LNCAP (cell line): Measurements from ENCODE around the gene GUCY1A1.

Source experiments
- TF ChIP-seq, protein P1 (sequence below): fragments of 450-650 bp; IDR thresholded peaks from 2 replicates; pipeline ENCODE4 v1.5.1; 2017; ENCODE audit warnings: mild to moderate bottlenecking

The GUCY1A1 gene, protein sequence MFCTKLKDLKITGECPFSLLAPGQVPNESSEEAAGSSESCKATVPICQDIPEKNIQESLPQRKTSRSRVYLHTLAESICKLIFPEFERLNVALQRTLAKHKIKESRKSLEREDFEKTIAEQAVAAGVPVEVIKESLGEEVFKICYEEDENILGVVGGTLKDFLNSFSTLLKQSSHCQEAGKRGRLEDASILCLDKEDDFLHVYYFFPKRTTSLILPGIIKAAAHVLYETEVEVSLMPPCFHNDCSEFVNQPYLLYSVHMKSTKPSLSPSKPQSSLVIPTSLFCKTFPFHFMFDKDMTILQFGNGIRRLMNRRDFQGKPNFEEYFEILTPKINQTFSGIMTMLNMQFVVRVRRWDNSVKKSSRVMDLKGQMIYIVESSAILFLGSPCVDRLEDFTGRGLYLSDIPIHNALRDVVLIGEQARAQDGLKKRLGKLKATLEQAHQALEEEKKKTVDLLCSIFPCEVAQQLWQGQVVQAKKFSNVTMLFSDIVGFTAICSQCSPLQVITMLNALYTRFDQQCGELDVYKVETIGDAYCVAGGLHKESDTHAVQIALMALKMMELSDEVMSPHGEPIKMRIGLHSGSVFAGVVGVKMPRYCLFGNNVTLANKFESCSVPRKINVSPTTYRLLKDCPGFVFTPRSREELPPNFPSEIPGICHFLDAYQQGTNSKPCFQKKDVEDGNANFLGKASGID

DNA sequence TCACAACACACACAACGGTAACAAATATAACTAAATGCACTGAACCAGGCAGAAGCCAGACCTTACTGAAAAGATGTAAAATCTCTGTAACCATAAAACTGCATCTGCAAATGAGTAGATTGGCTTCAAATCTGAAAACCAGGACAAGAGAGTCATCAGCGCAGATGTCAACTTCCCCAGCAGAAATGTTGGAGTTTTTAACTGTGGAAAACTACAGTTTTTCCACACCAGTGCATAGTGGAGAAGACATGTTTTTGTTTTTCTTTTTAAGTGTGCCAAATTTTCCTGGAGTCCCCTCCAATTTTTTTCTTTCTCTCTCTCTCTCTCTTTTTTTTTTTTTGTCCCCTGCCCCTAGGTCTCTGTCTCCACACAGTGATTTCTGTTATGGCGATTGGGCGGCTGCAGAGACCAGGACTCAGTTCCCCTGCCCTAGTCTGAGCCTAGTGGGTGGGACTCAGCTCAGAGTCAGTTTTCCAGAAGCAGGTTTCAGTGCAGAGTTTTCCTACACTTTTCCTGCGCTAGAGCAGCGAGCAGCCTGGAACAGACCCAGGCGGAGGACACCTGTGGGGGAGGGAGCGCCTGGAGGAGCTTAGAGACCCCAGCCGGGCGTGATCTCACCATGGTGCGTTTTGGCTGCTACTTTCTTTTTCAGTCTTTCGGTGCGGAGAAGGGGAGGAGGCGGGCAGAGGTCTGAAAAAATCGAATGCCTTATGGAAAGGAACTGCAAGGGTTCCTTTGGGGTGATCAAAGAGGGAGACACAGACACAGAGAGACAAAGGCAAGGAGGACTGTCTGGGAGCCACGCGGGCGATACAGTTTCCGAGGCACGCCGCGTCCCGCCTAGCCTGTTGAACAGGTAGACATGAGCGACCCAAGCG is at the start of gene GUCY1A1:
Gene GUCY1A1 (plus strand): TSS at position 505 of the 878 bp plus-strand sequence. CDS start 30,020 bp downstream, outside the sequence.
- TF ChIP-seq, protein P1, sequence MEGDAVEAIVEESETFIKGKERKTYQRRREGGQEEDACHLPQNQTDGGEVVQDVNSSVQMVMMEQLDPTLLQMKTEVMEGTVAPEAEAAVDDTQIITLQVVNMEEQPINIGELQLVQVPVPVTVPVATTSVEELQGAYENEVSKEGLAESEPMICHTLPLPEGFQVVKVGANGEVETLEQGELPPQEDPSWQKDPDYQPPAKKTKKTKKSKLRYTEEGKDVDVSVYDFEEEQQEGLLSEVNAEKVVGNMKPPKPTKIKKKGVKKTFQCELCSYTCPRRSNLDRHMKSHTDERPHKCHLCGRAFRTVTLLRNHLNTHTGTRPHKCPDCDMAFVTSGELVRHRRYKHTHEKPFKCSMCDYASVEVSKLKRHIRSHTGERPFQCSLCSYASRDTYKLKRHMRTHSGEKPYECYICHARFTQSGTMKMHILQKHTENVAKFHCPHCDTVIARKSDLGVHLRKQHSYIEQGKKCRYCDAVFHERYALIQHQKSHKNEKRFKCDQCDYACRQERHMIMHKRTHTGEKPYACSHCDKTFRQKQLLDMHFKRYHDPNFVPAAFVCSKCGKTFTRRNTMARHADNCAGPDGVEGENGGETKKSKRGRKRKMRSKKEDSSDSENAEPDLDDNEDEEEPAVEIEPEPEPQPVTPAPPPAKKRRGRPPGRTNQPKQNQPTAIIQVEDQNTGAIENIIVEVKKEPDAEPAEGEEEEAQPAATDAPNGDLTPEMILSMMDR, result no peak

DNA sequence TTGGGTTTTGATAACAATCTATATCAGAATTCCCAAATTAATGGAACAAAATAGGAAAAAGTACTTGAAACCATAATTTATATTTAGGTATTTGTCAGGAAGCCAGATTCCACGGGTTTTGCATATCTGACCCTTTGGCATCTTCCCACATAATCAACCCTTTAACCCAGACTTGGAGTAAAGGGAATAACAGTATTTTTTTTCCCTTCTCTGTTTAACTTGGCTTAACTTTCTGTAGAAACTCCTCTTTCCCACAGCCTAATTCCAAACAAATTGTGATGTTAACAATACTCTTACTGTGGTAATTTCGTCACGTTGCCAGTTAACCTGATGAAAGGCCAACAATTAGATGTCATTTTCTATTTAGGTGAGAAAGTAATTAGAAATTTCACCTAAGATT is 49.4 kb upstream of the GUCY1A1 start:
- TF ChIP-seq, protein P1, result no peak

DNA sequence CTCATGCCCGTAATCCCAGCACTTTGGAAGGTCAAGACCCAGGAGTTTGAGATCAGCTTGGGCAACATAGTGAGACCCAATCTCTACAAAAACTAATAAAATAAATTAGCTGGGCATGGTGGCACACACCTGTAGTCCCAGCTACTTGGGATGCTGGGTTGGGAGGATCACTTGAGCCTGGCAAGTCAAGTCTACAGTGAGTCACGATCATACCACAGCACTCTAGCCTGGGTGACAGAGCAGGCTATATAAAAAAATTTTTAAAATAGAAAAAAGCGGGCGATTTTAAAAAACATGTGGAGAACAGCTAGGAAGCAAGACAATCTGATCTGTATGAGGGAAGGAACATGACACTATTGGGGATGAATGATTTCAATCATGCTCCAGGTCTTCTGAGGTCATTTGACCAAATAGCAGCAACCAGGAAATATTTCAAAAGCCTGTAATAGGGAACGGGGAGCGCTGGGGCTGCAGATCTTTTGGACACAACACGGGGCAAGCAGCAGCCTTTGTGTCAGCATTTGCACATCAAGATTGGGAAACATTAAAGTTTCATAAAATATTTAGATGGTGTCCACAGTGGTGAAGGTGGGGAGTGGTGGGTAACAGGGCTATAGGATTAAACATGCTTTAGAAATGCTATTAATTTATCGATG is 48.3 kb upstream of the GUCY1A1 start:
- TF ChIP-seq, protein P1, result no peak

DNA sequence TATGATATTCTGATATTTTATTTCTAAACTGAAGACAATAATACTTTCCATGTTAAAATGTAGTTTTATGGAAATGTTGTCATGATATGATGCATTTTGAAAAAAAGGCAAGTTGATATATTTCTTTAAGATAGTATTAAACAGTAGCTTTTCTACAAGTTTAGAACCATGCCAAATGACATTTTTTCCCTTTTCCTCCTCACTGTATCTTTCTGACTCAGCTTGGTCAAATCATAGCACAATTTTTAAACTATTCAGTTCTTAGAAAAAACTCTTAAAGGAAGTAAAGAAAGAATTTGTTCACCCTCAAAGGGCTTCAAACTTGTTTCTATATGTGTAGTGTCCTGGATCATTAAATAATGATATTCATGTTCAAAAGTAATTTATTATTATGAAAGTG is 46.0 kb upstream of the GUCY1A1 start:
- TF ChIP-seq, protein P1, result no peak

DNA sequence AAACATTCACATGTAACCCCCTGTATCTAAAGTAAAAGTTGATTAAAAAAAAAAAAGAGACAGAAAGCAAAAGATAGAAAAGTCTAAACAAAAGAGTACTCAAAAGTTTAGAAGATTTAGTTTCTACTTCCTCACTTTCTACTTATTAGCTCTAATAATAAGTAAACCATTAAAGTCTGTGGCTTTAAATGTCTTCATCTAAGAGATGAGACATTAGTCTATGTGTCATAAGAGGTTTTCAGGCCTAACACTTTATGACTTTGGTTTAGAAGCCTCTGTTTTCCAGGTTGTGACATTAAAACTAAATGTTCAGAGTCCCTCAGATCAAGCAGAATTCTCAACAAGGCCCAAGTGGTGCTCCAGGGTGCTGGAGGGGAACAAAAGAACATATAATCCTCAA is 42.2 kb upstream of the GUCY1A1 start:
- TF ChIP-seq, protein P1, result no peak

DNA sequence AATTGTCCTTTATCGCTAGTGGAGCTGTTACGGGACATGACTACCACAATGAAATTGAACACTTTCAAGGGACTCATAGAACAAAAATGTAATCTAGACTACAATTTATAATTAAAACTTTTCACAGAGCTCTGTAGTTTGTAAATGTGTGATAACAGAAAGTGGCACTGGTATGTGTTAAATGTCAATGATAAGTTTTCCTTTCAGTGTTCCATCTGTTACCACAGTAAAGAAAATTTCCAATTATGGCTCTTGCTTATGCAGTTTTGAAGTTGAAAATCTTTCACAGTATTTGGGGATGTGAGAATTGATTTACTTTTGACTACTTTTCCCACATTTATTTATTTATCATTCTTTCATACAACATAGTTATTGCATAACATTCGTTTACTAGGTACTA is 40.1 kb upstream of the GUCY1A1 start:
- TF ChIP-seq, protein P1, result no peak
